Stimulated activated CD4-positive, alpha-beta T cell treated with anti-CD3 and anti-CD28 coated beads, Interleukin-15, amount 100 ng/mL, for 1 hour (primary cell): ENCODE measurements around the gene TCF15.
"Not testable (repeated sequence)": the region's sequence is repeated elsewhere in the genome, so short reads cannot be mapped to it uniquely, and the experiment has no call there.

Source experiments
- DNase-seq, 2 donors: peaks; one replicate each; pipeline ENCODE4 v3.0.0-alpha.2; 2020; ENCODE audit warnings: low read depth in 1 of 2, low spot score in 1 of 2

TCF15 gene

GRCh38 chr20:642398-643174 is 32.5 kb upstream of the TCF15 start:
- DNase-seq: no peak

DNA sequence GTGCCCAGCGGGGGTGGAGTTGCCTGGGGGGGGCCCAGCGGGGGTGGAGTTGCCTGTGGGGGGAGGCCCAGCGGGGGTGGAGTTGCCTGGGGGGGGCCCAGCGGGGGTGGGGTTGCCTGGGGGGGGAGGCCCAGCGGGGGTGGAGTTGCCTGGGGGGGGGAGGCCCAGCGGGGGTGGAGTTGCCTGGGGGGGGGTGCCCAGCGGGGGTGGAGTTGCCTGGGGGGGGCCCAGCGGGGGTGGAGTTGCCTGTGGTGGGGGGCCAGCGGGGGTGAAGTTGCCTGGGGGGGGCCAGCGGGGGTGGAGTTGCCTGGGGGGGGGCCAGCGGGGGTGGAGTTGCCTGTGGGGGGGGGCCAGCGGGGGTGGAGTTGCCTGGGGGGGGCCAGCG is 31.9 kb upstream of the TCF15 start:
- DNase-seq: not testable (repeated sequence)

DNA sequence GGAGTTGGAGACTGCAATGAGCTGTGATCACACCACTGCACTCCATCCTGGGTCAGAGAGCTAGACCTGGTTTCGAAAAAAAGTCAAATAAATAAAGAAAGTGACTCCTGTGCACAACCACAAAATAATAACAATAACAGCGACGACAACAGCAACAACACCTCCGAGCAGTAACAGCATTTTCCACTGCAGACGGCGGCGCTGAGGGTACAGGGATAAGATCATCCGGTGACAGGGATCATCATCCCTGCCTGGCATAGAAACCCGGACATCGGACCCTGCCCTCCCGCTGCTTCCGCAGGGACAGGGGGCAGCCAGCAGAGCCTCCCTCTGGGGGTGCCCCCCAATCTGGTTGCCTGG is 31.4 kb upstream of the TCF15 start:
- no peak for DNase-seq

- DNase-seq: no peak
Measured at GRCh38 chr20:640674-641515, 30.8 kb upstream of the TCF15 start.

- DNase-seq: no peak
Measured at GRCh38 chr20:638579-638978, 28.5 kb upstream of the TCF15 start.

- no peak for DNase-seq
Measured at GRCh38 chr20:637559-637958, 27.4 kb upstream of the TCF15 start.

DNA sequence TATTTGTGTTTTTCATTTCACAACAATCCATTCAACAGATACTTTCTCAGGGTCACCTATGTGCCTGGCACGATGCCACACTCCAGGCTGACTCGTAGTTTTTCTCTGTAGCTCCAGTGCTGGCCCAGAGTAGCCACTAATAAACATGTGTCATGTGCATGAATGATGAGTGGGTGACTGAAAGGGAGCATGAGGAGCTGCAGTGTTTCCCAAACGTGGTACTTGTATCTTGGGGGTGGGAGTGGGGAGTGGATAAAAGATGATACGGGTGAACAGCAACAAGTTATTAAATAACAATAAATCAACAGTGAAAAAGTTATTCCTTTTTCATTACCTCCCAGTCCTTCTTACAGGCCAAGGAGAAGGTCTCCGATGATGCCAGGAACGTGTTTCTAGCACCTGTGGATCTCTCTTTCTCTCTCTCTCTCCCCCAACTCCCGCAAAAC is 25.8 kb upstream of the TCF15 start:
- DNase-seq: no peak

DNA sequence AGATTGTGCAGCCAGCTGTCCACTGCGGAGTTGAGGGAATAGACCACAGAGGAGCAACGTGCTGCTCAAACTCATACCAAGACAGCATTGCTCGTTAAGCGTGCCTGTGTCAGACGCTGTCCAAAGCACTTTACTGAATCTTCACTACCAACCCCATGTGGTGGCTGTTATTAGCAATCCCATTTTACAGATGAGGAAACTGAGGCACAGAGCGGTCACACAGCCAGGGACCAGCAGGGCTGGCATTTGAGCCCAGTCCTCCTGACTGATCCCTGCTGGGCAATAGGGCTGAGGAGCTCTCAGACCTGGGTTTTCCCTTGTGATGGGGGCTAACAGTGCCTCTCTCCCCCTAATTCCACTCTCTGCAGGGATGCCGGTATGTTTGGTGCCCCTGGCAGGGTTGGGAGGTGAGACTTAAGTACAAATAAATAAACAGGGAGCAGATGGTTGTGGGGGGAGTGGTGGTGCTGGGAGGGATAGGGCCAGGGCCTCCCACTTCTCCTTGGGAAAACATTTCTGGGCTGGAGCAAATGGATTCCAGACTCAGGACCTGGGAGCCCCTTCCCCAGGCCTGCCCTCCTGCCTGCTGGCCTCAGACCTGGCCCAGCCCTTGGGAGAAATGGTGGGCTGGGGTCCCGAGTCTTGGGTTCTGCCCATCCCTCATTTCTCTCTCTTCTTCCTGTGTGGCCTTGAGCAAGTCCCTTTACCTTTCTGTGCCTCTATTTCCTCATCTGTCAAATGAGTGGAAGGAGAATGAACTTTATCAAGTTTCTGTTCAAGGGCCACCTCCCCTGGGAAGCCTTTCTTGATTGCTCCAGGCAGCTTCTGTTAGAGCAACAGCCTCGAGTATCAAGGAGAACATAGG is 25.2 kb upstream of the TCF15 start:
- no peak for DNase-seq

DNA sequence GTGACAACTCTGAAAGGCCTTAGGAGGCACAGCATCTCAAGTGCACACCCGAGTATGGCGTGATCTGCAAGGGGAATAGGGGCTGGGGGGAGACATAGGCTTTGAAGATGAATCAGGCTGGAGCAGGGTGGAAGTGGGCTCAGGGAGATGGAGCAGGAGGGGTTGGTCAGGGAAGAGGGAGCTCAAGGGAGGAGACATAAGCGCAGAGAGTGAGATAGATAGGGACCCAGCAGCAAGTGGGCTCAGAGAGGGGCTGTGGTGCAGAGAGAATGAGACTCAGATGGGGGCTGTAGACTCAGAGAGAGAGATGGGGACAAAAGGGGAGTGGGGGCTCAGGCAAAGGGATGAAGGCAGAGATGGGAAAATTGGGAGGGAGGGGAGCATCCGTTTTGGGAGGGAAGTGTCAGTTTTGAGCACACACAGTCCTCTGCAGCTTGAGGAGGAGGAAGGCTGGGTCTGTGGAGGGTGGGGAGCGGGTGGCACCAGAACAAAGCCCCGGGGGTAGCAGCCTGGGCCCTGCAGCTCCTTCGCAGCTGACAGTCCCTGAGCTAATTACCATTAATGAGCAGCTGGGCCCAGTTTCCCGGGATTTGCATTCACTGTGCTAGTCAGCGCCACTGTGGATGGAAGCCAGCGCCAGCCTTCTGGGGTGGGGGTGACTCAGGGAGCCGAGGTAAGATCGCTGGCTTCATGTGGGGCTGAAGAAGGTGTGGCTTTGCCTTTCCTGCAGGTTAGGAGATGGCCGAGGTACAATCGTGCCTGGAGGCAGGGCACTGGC is 24.2 kb upstream of the TCF15 start:
- DNase-seq: no peak

DNA sequence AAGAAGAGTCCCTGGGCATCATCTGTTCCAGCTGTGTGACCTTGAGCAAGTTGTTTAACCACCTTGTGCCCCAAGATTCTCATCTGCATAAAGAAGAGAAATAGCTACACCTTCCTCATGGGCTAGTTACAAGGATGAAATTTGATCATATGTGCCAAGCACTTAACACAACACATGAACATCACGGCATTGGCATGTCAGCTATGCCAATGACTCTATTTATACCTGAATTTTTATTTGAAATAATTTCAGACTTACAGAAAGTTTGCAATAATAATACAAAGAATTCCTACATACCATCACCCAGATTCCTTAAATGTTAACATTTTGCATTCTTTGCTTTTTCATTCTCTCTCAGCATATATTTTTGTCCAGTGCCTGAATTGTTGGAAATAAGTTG is 21.0 kb upstream of the TCF15 start:
- no peak for DNase-seq

DNA sequence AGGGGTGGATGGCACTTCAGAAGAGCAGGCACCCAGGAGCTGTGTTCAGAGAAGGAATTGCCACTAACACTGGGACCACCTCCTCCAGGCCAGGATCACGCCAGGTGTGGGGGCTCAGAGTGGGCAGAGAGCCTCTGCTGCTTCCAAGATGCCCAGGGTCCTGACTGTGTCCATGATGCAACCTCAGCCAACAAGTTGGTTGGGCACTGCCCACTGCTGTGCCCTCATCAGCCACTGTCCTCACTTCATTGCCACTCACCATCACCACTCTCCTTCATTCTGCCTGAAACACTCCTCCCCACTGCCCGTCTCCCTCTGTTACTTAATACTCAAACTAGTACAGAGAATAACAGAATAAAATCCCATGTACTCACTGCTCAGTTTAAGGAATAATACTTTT is 16.5 kb upstream of the TCF15 start:
- no peak for DNase-seq

- DNase-seq: no peak
Measured at GRCh38 chr20:625360-625932, 15.3 kb upstream of the TCF15 start.

DNA sequence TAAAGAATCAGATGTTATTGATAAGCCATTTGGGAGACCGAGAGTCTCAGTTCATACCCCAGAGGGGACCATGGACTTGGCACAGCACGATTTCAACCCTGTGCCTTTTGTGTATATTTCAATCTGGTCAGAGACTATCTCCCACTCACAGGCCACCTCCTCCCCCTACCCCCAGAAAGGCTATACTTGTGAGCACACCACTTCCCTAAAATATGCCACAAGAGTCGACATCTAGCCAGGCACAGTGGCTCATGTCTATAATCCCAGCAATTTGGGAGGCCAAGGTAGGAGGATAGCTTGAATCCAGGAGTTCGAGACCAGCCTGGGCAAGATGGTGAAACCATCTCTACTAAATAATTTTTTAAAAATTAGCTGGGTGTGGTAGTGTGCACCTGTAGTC is 13.6 kb upstream of the TCF15 start:
- no peak for DNase-seq

DNA sequence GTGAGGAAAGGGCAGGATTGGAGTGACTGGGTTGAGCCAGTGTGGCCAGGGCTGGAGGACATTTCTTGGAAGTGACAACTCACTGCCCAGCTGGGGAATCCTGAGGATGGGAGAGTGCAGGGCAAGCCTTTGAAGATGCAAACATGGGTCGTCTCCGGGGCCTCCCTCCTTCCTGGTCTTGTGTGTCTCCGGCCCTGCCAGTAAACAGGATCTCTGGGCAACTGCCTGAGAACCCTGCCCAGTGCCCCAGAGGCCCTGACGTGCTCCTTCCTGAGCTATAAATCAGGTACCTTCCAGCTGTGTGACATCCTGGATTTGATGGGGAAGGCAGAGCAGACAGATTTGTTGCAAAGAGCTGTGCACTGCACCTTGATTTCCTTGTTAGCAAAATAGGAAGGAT is 12.9 kb upstream of the TCF15 start:
- no peak for DNase-seq

DNA sequence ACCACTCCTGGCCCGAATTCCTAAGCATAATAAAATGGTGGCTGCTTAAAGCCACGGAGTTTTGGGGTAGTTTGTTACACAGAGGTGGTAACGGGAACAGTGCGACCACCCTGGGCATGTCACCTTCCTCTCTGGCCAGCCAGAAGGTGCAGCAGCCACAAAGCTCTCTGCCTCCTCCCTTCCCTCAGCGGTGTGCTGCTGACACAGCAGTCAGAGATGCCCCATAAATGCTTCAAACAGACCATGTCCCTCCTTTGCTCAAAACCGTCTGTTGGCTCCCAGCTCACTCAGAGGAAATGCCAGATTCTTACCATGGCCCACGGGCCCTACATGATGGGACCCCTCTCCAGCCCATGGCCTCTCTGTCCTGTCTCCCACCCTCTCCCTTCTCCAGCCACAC is 12.1 kb upstream of the TCF15 start:
- no peak for DNase-seq

DNA sequence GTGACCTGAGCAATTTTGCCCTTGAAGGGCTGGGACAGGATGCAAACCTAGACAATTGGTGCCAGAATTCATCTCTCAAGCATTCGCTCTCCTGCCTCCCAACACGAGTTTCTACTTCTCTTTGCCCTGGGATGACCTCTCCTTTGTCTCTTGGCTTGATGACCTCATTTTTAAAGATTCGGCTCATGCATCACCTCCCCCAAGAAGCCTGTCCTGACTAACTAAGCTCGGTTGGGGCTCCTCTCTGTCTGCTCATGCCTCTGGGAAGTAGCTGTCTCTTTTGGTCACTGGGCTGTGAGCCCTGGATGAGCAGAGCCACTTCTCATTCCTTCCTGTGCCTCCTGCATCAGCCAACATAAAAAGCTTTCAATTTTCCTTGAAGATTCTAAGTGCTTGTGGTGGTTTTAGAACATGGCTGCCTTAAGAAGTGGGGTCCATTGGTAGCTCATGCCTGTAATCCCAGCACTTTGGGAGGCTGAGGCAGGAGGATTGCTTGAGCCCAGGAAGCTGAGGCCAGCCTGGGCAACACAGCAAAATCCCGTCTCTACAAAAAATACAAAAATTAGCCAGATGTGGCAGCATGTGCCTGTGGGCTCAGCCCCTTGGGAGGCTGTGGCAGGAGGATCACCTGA is 11.1 kb upstream of the TCF15 start:
- DNase-seq: no peak

DNA sequence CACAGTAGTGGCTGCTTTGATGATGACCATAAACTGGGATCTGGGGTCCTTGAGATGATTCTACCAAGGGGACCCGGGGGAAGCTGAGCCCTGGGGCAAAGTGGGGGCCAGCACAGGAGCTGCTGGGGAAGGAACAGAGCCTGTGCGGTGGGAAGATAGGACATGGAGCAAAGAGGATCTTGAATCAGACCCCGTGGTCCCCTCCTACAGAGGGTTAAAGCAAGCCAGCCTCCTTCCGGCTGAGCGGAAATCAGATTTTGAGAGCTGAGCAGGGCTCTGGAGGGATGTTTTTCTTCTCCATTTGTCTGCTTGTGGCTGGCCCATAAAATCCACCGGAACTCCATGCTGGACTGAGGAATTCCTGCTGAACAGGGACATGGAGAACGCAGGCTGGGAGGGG is 10.1 kb upstream of the TCF15 start:
- DNase-seq: no peak

DNA sequence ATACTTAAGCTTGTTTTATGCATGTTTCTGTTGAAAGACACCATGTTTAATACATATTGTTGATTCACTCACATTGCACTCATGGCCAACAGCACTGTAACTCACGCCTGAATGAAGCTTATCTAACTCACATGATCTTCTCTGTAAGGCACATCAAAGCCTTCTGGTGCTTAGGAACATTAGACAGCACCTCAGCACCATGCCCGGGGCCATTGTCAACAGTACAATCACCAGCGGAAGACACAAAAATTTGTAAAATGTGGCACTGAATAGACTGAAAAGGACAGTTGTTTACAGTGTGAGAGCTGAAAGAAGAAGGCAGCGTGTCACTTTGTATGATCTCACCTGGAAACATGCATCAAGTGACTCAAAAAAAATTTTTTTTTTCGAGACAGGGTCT is 8.9 kb upstream of the TCF15 start:
- no peak for DNase-seq

DNA sequence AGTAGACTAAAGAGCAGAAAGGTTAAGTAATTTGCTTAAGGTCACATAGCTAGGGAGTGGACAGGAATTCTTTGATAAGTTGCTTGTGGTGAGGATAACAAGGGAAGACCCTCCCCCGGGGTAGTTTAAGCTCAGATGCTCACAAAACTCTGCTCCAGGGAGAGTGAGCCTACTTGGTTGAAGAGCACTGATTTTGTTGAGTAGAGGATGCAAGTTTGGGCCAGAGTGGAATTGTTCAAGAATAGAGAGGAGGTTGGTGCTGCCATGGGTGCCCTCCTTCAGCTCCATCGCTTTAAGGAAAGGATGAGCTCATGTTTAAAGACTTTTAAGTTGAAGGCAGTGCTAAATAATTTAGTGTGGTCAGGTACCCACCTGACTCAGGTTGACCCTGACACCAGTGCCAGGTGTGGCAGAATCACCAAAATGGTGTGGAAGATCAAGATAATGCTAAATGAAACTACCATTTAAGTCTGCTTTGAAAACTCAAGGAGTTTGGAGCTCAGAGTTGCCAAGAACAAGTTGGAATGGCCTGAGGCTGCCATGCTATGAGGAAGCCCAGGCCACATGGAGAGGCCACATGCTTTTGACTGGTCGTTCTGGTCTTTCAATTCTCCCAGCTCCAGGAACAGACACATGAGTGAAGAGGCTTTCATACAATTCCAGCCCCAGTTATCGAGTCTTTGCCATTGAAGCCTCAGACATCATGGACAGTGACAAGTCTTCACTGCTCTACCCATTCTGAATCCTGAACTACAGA is 8.0 kb upstream of the TCF15 start:
- no peak for DNase-seq
